ENCODE data around the gene COL4A1. TPM values are rescaled to one million over a fixed set of nuclear protein-coding genes. Genes with fewer than 3 reads are reported as not detected.
A peak's percentile ranks its signal among the peaks of the same experiment; 100 is the strongest.

Gene COL4A1
- total RNA-seq, 2 donors from 2014 or later, result 27.0 to 97.0 TPM

DNA sequence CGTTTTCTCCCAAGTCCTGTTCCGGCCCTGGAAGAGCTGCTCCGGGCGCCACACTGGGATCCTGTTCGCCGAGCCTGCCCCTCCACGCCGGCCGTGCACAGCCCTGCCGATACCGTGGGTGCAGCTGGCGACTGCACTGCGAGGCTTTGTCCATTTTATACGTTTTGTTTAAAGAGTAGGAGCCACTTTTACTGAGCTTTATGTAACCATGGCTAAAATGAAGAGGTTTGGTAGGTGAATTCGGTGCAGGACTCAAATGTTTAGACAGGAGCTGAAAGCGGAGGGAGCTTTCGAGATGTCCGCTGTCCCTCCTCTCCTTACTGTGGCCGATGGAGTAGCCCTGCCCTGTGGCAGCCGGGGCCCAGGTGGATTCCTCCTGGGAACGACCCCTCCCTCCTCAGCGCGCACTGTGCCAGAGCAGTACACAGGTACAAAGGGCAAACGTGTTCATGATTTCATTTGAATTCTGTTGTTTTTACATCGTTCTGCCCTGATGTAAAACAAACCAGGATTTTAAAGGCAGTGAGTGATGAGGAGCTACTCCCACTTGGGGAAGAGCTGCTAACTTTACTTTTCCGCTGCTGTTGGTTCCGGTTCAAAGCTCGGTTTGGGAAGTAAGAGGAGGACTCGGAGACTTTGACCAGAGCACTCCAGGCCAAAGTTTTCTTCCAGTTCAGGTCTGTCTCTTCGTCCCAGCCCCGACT is 1.9 kb upstream of the COL4A1 start:
- peak overlapping the region; percentile 84 for H3K27ac ChIP-seq
- no peaks in the 10 kb centered on the region for H3K36me3 ChIP-seq
- H3K4me1 ChIP-seq, result no peaks in the 10 kb centered on the region
- H3K9ac ChIP-seq (ENCODE audit: low read depth in 2 of 2, low read length in 2 of 2), result peak overlapping the region; percentile 53 to 71
- peaks cover 28% of the 10 kb centered on the region for H3K27me3 ChIP-seq
- H3K4me3 ChIP-seq, result peak overlapping the region; percentile 48
- TF ChIP-seq CTCF (IDR thresholded peaks at IDR 0.05), result no peak
- intact Hi-C loops (cut with DNase I), result loop anchor here (5.0 kb wide), 1 partner anchor 38 kb away; no protein-coding TSS in a partner anchor
- H3K9me3 ChIP-seq, result no peaks in the 10 kb centered on the region
- DNase-seq, result peak; percentile 69

DNA sequence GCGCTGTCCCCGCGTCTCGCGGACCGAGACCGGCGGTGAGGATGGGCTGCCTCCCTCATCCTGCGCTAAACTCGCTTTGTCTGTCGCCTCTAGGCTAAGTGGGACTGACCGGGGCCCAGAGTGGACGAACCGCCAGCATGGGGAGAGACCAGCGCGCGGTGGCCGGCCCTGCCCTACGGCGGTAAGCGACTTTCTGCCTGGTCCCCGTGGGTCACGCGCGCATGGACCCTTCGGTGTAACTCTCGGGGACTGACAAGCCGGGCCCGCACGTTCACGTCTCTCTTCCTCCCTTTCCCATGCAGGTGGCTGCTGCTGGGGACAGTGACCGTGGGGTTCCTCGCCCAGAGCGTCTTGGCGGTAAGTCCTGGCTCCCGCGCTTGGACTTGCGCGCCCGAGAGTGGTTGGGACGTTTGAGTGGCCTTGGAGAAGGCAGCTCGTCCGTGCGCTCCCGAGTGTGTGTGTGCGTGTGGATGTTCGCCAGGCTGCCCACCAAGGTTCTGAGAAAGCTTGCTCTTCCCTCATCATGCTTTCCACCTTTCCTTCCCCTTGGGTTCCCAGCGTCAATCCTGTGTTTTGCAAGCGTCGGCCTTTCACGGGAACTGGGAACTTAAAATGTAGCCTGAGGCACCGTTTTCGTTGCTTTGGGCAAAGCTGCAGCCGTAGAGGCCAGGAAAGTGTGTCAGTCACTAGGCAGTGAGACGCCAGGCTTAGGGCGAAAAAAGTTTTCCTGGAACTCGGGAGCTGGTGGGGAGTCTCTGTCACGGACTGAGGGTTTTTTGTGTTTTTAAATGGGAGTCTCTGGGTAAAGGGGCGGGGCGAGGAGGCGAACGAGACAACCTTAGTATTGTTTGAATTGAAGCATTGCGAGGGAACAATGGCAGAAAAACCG is 1.1 kb upstream of the COL4A1 start:
- no peak for TF ChIP-seq CTCF (IDR thresholded peaks at IDR 0.05)
- H3K4me3 ChIP-seq, result peak overlapping the region; percentile 48
- DNase-seq, result peak; percentile 52
- H3K27me3 ChIP-seq, result peaks cover 28% of the 10 kb centered on the region
- H3K27ac ChIP-seq, result peak overlapping the region; percentile 84
- H3K36me3 ChIP-seq, result no peaks in the 10 kb centered on the region
- H3K4me1 ChIP-seq, result no peaks in the 10 kb centered on the region
- peak overlapping the region; percentile 53 to 71 for H3K9ac ChIP-seq (ENCODE audit: low read depth in 2 of 2, low read length in 2 of 2)
- H3K9me3 ChIP-seq, result no peaks in the 10 kb centered on the region
- intact Hi-C loops (cut with DNase I), result loop anchor here (5.0 kb wide), 1 partner anchor 39 kb away; no protein-coding TSS in a partner anchor

DNA sequence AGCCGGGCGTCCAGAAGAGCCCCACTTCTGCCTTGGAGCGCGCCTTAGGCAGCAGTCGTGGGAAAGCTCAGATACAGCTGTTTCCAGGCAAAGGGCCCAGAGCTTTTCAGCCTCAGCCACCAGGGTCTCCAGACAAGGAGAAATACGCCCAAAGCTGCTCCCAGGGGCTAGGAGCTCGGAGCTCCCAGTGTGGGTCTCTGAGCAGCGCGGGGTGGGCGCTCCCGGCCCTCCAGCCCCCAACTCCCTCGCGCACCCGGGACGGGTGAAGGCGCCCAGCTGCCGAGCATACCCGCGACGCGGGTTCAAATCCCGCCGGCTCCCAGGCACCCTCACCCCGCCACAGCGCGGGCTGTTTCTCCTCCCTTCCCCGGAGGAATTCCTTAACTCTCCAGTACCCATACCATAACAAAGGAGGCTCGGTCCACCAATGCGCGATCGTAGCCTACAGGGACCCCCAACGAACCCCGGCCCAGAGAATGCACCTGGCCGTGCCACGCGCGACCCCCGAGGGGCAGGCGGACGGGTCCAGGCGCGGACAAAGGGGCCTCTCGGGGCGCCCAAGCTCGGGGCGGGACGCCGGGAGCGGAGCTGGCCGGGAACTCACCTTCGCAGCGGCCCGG is 507 bp downstream of the COL4A1 start:
- peak overlapping the region; percentile 29 to 71 for H3K9ac ChIP-seq (ENCODE audit: low read depth in 2 of 2, low read length in 2 of 2)

DNA sequence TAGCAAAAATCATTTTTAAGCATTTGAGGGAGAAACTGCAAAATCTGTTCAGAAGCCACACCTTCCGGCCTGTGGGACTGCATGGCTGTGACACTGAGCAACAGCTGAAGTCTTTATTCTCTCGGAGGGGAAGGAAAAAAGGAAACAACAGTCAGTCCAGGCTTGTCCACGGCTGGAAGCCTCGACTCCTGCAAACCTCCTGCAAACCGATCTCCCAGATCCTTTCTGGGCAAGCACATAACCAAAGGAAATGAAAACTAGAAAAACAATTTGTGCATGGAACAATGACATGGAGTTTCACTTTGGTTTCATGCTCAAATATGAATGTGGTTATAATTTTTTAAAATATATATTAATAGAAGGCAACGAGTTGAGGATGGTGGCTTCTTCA is 1.0 kb downstream of the COL4A1 start:
- Histone ChIP-seq H3K9ac (ENCODE audit: low read depth in 2 of 2, low read length in 2 of 2) (peak overlapping the region in 1 of 2 donors; percentile 22), H3K27me3 (peaks cover 28% of the 10 kb centered on the region), H3K9me3 (no peaks in the 10 kb centered on the region), H3K4me3 (peak overlapping the region; percentile 48), H3K36me3 (no peaks in the 10 kb centered on the region), H3K4me1 (no peaks in the 10 kb centered on the region), H3K27ac (peak overlapping the region; percentile 84)
- no peak for TF ChIP-seq CTCF (IDR thresholded peaks at IDR 0.05)
- intact Hi-C loops (cut with DNase I), result loop anchor here (5.0 kb wide), 1 partner anchor 41 kb away; no protein-coding TSS in a partner anchor
- DNase-seq, result no peak

More for the DNA sequence above, 507 bp downstream of the COL4A1 start:
- peak overlapping the region; percentile 84 for H3K27ac ChIP-seq
- no peak for TF ChIP-seq CTCF (IDR thresholded peaks at IDR 0.05)
- intact Hi-C loops (cut with DNase I), result loop anchor here (5.0 kb wide), 1 partner anchor 41 kb away; no protein-coding TSS in a partner anchor
- no peak for DNase-seq
- H3K4me1 ChIP-seq, result no peaks in the 10 kb centered on the region
- no peaks in the 10 kb centered on the region for H3K36me3 ChIP-seq
- peaks cover 28% of the 10 kb centered on the region for H3K27me3 ChIP-seq
- peak overlapping the region; percentile 48 for H3K4me3 ChIP-seq
- H3K9me3 ChIP-seq, result no peaks in the 10 kb centered on the region

DNA sequence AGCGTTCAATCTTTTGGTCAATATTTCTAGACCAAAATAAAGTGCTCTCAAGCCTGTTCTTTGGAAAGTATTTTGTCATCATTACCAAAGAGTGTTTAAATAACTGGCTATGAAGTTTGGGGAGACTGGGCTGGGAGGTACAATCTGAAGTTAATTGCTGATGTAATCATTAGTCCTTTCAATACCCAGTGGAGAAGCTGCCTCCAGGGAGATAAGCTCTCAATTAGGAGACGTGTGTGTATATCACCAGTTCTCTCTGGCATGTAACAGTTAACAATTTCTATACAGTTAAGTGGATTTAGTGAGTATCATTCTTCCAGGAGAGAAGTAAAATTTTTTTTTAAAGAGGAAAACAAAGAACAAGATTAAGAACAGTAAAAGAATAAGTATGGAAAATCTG is 1.4 kb downstream of the COL4A1 start:
- H3K4me1 ChIP-seq, result no peaks in the 10 kb centered on the region
- H3K9me3 ChIP-seq, result no peaks in the 10 kb centered on the region
- H3K27ac ChIP-seq, result peak overlapping the region; percentile 84
- intact Hi-C loops (cut with DNase I), result loop anchor here (5.0 kb wide), 1 partner anchor 42 kb away; no protein-coding TSS in a partner anchor
- H3K36me3 ChIP-seq, result no peaks in the 10 kb centered on the region
- peaks cover 28% of the 10 kb centered on the region for H3K27me3 ChIP-seq
- DNase-seq, result no peak
- H3K9ac ChIP-seq (ENCODE audit: low read depth in 2 of 2, low read length in 2 of 2), result peak overlapping the region in 1 of 2 donors; percentile 22
- TF ChIP-seq CTCF (IDR thresholded peaks at IDR 0.05), result no peak
- peak overlapping the region; percentile 48 for H3K4me3 ChIP-seq

All from colonic mucosa (tissue), 4 donors.